Ectodermal cell (in vitro differentiated cells): ENCODE measurements around the gene ARMC3.
"Not testable (repeated sequence)": the region's sequence is repeated elsewhere in the genome, so short reads cannot be mapped to it uniquely, and the experiment has no call there.

ENCODE experiments used
- H3K27ac ChIP-seq: 2 replicates; pipeline ENCODE4 v1.7.0; 2013; ENCODE audit warnings: mild to moderate bottlenecking, low read depth, low read length; ENCODE audit not compliant: insufficient read depth, poor library complexity, severe bottlenecking
- H3K27me3 ChIP-seq: 2 replicates; pipeline ENCODE4 v1.7.0; 2013; ENCODE audit warnings: mild to moderate bottlenecking, low read length; ENCODE audit not compliant: insufficient read depth, control insufficient read depth, poor library complexity, severe bottlenecking
- H3K36me3 ChIP-seq: one replicate; pipeline ENCODE4 v1.7.0; 2013; ENCODE audit warnings: low read length; ENCODE audit not compliant: control insufficient read depth, insufficient read depth
- H3K4me1 ChIP-seq: one replicate; pipeline ENCODE4 v1.7.0; 2013; ENCODE audit warnings: low read length; ENCODE audit not compliant: control insufficient read depth, insufficient read depth
- H3K4me3 ChIP-seq: 2 replicates; pipeline ENCODE4 v1.7.0; 2013; ENCODE audit warnings: low read depth, low read length, control low read depth; ENCODE audit not compliant: insufficient read depth
- H3K9me3 ChIP-seq: 2 replicates; pipeline ENCODE4 v1.7.0; 2013; ENCODE audit warnings: mild to moderate bottlenecking, low read length, moderate library complexity; ENCODE audit not compliant: control insufficient read depth
- whole genome bisulfite sequencing, 2 experiments: methylation state at CpG; one replicate each; pipeline ENCODE4 v1.1.7; 2013; ENCODE audit warnings: missing lambda C conversion rate in 2 of 2; 5-methylcytosine and 5-hydroxymethylcytosine counted together

The ARMC3 gene

DNA sequence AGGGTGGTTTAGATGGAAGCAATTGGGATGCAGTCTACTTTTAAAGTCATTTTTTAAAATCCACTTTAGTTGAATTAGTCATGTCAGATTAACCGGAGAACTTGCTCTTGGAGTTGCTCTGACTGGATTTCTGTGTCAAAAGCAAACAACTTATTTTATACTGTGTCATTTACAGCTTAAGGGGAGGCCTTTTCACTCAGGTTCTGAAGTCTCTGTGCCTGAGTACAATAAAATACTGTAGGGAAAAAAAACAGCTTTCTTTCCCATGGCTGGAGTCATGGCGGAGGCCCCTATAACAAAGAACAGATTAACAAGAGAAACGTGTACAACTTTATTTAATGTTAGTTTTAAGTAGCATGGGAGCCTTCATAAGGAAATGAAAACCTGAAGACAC is 128.3 kb downstream of the ARMC3 start:
- no peaks in the 10 kb centered on the region for H3K9me3 ChIP-seq
- no peak overlapping the region for H3K27ac ChIP-seq
- WGBS, 2 experiments = 71 to 82% methylated on average over 3 of the region's 3 CpGs
- H3K4me3 ChIP-seq = no peak overlapping the region
- no peaks in the 10 kb centered on the region for H3K27me3 ChIP-seq
- H3K4me1 ChIP-seq = peaks cover 28% of the 10 kb centered on the region
- H3K36me3 ChIP-seq = no peaks in the 10 kb centered on the region

GRCh38 chr10:23058366-23058765 is 130.5 kb downstream of the ARMC3 start:
- Histone ChIP-seq H3K9me3 (no peaks in the 10 kb centered on the region), H3K36me3 (no peaks in the 10 kb centered on the region), H3K27me3 (no peaks in the 10 kb centered on the region), H3K4me1 (peaks cover 29% of the 10 kb centered on the region), H3K4me3 (no peak overlapping the region), H3K27ac (no peak overlapping the region)
- WGBS, 2 experiments = 66 to 69% methylated on average over 2 of the region's 3 CpGs

GRCh38 chr10:23060918-23061317 is 133.1 kb downstream of the ARMC3 start:
- Histone ChIP-seq H3K4me3 (no peak overlapping the region), H3K36me3 (no peaks in the 10 kb centered on the region), H3K4me1 (peaks cover 12% of the 10 kb centered on the region), H3K27me3 (no peaks in the 10 kb centered on the region), H3K9me3 (no peaks in the 10 kb centered on the region), H3K27ac (no peak overlapping the region)
- 59 to 60% methylated on average over 2 of the region's 2 CpGs for WGBS, 2 experiments

DNA sequence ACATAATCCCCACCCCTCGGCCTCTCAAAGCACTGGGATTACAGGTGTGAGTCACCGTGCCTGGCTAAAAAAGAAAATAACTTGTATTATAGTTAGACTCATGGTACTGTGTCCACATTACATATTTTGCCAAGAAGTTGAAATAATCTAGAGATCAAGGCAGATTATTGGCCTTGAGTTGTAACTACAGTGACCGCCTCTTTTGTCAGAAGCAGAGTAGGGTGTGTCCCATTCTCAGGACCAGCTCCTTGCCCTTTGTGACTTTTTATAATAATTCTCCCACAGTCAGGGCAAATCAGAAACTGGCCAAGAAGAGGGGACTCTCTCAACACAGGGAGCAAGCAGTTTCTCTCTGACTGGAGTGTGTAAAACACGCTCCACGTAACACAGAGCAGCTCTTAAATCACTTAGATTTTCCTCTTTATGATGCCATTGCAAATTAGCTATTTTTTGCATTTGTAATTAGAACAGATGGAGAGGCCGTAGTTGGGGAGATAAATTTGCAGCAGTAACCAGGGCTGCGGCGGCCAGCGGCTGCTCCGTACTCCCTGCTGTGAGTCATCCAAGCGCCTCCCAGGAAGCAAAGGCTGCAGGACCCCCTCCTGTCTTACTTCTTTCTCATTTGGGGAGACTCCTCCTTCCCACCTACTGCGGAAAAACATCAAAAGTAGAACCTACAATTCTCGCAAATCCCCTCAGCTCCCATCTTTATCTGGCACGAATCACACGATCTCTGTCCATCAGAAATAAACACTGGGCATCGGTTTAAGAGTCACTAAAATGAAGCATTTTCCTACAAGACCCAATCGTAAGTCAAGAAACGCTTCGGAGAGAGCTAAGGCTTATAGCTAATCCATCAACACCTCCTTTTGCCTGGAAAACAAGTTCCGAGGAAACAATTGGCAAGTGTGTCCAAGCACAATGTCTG is 135.5 kb downstream of the ARMC3 start:
- Histone ChIP-seq H3K36me3 (no peaks in the 10 kb centered on the region), H3K4me1 (peaks cover 8% of the 10 kb centered on the region), H3K4me3 (no peak overlapping the region), H3K27ac (no peak overlapping the region), H3K9me3 (no peaks in the 10 kb centered on the region), H3K27me3 (no peaks in the 10 kb centered on the region)
- WGBS, 2 experiments = 52 to 54% methylated on average over 19 to 20 of the region's 20 CpGs

GRCh38 chr10:23063973-23064812 is 136.3 kb downstream of the ARMC3 start:
- H3K4me1 ChIP-seq = peaks cover 8% of the 10 kb centered on the region
- no peaks in the 10 kb centered on the region for H3K9me3 ChIP-seq
- no peak overlapping the region for H3K27ac ChIP-seq
- H3K36me3 ChIP-seq = no peaks in the 10 kb centered on the region
- no peak overlapping the region for H3K4me3 ChIP-seq
- H3K27me3 ChIP-seq = no peaks in the 10 kb centered on the region
- 92 to 93% methylated on average over 16 to 20 of the region's 20 CpGs for WGBS, 2 experiments

- 92 to 100% methylated on average over 2 of the region's 2 CpGs for WGBS, 2 experiments
- H3K9me3 ChIP-seq, H3K4me1 ChIP-seq, H3K27me3 ChIP-seq, H3K4me3 ChIP-seq, H3K36me3 ChIP-seq, H3K27ac ChIP-seq: not testable (repeated sequence)
Observed at GRCh38 chr10:23064813-23065114, 136.9 kb downstream of the ARMC3 start.

DNA sequence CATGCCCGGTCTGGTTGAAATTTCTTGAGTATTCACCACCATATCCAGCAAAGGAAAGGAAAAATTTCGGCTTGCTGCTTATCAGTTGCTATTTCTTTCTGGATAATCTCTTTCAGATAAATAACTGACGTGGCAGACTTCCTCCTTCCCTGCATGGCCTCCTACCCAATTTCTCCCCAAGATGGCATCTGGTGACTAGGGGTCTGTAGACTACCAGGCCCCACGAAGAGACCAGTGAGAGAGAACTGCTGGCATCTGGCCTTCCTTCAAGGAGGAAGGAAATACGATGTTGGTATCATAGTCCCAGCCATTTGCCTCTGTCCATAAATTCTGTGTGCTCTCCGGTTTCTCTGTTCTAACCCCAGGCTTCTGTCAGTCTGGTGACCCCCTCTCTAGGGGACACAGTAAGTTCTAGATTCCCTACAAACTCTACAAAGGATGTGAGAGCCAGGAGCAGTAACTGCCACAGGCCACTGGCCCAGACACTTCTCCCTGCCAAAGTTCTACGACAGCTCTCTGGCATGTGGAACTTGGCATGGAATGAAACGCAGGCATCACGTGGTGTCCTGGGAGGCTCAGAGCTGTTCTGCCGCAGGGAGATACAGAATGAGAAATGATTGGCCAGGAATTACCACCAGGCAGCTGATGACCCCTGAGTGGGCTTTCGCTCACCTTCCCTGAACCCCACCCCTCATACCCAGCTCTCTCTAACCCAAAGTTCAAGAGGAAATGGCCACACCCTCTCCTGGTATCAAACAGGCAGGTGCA is 137.5 kb downstream of the ARMC3 start:
- H3K9me3 ChIP-seq = no peaks in the 10 kb centered on the region
- 90 to 92% methylated on average over 11 of the region's 11 CpGs for WGBS, 2 experiments
- H3K4me1 ChIP-seq = peaks cover 8% of the 10 kb centered on the region
- H3K36me3 ChIP-seq = no peaks in the 10 kb centered on the region
- no peak overlapping the region for H3K4me3 ChIP-seq
- H3K27ac ChIP-seq = no peak overlapping the region
- H3K27me3 ChIP-seq = no peaks in the 10 kb centered on the region

DNA sequence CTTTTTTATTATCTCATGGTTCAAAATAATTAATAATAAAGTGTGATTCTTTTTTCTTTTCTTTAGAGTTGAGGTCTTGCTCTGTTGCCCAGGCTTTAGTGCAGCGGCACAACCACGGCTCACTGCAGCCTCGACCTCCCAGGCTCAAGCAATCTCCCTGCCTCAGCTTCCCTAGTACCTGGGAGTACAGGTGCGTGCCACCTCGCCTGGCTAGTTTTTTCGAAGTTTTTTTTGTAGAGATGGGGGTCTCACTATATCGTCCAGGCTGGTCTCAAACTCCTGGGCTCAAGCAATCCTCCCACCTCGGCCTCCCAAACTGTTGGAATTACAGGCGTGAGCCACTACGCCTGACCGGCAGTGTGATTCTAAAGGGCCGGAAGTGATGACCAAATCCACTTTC is 139.5 kb downstream of the ARMC3 start:
- Histone ChIP-seq H3K36me3 (no peaks in the 10 kb centered on the region), H3K4me3 (no peak overlapping the region), H3K27ac (no peak overlapping the region), H3K27me3 (no peaks in the 10 kb centered on the region), H3K9me3 (no peaks in the 10 kb centered on the region), H3K4me1 (peaks cover 8% of the 10 kb centered on the region)
- 87 to 90% methylated on average over 12 of the region's 12 CpGs for WGBS, 2 experiments

DNA sequence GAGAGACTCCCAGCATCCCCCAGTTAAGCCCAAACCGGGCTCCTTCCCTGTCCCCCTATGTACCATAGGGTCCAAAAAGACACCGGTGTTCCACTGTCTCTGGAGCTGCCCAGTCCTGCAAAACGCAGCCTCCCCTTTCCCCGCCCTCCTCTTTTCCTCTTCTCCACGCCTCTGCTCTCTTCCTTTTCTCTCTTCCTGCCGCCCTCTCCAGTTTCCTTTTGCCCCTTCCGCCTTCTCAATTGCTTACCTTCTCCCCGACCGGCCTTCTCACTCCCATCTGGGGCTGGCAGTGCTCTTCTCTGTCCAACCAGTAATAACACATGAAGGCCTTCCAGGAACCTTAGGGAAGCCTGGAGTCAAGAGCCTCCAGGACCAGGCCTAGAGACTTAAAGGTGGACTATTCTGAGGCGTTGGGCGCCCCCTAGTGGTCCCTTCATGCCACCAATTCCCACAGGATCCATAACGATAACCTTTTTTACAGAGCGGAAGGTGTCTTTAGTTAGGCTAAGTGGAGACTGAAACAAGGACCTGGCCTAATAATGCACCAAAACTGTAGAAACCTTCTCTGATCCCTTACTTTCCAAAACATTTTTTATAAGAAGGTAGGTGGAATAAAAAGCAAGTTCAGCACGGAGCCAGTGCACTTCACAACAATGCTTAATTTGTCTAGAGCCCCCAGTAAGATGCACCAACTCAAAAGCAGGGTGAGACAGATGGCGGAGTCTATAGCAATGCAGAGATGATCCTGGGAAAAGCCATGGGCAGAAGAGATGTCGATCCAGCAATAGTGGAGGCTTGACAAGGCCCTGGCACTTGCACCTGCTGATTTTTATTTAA is 140.3 kb downstream of the ARMC3 start:
- WGBS, 2 experiments = 58 to 60% methylated on average over 16 of the region's 16 CpGs
- Histone ChIP-seq H3K36me3 (no peaks in the 10 kb centered on the region), H3K4me3 (no peak overlapping the region), H3K27me3 (no peaks in the 10 kb centered on the region), H3K9me3 (no peaks in the 10 kb centered on the region), H3K27ac (no peak overlapping the region), H3K4me1 (peaks cover 4% of the 10 kb centered on the region)
